HG02970 (cell line): Measurements from ENCODE around the gene HSPG2.
A peak's percentile ranks its signal among the peaks of the same experiment; 100 is the strongest.

ENCODE experiments used
- ATAC-seq: cut with Tn5 transposase; IDR thresholded peaks from one replicate; pipeline ENCODE4 v1.9.1; 2021; ENCODE audit warnings: mild to moderate bottlenecking, moderate library complexity, moderate number of reproducible peaks; ENCODE audit not compliant: unreplicated experiment, low FRiP score

The HSPG2 gene

DNA sequence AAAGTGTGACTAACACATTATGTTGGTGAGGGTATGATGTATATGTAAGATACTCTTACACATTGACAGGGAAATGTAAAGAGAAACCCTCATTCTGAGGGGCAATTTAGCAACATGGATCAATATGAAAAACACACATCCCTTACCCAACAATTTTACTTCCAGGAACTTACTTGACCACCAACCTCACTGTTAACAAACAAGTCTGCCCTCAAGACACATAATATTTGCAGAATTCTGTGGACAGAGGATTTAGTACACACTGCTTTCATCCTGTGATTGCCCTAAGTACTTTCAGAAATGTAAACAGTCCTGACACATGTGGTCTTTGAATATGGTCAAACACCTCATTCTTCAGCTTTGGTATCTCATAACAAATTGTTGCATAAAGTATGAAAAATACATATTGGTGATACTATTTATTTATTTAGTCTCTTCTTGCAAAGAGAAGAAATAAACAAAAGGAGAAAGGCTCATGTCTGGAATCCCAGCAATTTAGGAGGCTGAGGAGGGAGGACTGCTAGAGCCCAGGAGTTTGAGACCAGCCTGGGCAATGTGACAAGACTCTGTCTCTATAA is 161.0 kb downstream of the HSPG2 start:
- ATAC-seq, result no peak

DNA sequence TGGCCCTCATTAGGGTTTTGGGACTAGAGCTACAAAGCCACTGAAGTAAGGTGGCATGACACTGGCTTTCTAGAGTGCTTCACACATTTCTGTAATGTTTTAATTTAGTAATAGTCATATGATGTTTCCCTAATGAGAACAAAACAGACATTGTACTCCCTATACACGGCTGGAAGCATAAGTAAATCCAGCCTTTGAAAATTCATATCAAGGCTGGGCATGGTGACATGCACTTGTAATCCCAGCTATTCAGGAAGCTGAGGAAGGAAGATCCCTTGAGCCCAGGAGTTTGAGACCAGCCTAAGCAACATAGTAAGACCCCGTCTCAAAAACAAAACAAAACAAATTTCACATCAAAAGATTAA is 161.6 kb downstream of the HSPG2 start:
- no peak for ATAC-seq

DNA sequence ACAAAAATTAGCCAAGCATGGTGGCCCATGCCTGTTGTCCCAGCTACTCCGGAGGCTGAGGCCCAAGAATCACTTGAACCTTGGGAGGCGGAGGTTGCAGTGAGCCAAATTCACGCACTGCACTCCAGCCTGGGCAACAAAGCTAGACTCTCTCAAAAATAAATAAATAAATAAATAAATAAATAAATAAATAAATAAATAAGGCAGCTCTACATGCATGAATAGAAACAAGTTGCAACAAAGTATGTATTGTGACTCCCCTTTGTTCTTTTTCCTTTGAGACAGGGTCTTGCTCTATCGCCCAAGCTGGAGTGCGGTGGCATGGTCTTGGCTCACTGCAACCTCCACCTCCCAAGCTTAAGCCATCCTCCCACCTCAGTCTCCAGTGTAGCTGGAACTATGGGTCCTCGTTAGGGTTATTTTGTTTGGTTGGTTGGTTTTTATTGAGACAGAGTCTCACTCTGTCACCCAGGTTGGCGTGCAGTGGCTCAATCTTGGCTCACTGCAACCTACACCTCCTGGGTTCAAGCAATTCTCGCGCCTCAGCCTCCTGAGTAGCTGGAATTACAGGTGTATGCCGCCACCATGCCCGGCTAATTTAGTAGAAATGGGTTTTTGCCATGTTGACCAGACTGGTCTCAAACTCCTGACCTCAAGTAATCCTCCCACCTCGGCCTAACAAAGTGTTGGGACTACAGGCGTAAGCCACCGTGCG is 162.1 kb downstream of the HSPG2 start:
- no peak for ATAC-seq

GRCh38 chr1:21773585-21773984 is 163.5 kb downstream of the HSPG2 start:
- peak; percentile 49 for ATAC-seq
